ENCODE data around the gene LDHAL6A.

DNA sequence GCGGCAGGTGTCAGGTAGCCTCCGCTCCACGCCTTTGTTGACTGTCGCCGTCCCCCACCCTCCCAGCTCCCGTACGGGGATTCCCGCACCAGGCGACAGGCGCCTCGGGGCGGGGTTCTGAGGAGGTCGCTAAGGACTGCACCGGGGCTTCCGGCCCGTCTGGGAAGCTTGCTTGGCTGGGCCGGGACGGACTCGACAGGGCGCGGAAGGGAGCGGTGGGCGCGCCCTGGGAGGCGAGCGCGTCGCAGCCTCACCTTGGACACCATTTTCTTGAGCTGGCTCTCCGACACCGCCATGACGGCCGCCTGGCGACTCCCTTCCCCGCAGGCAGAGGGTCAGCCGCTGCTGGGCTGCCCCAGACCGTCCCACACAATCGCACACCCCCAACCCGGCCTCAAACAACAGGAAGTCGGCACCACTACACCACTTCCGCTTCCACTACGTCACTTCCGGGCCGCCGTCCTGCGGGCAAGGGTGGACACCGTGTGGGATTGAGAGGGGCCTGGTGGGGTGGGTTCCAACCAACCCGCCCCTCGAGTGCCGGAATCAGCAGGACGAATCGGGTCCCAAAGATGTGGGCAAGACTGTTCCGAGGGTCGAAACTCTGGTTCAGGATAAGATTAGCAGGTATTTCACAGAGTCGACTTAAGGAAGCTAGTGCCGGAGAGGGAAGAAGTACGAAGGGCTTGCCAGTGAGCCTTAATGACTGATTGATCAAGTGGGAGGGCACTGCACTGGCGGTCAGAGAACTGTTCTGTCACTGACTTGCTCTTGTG is 71.1 kb downstream of the LDHAL6A start, which contains the start of gene TSG101:
- TF ChIP-seq, protein P1, sequence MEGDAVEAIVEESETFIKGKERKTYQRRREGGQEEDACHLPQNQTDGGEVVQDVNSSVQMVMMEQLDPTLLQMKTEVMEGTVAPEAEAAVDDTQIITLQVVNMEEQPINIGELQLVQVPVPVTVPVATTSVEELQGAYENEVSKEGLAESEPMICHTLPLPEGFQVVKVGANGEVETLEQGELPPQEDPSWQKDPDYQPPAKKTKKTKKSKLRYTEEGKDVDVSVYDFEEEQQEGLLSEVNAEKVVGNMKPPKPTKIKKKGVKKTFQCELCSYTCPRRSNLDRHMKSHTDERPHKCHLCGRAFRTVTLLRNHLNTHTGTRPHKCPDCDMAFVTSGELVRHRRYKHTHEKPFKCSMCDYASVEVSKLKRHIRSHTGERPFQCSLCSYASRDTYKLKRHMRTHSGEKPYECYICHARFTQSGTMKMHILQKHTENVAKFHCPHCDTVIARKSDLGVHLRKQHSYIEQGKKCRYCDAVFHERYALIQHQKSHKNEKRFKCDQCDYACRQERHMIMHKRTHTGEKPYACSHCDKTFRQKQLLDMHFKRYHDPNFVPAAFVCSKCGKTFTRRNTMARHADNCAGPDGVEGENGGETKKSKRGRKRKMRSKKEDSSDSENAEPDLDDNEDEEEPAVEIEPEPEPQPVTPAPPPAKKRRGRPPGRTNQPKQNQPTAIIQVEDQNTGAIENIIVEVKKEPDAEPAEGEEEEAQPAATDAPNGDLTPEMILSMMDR (IDR thresholded peaks at IDR 0.05 in 2 of 3, conservative IDR thresholded peaks at IDR 0.05 in 1 of 3; ENCODE audit: borderline replicate concordance in 1 of 3, insufficient read depth in 1 of 3, low read depth in 2 of 3, low read length in 2 of 3) = no peak
- TF ChIP-seq EZH2 (IDR thresholded peaks at IDR 0.05) = no peak
- TF ChIP-seq, protein P2, sequence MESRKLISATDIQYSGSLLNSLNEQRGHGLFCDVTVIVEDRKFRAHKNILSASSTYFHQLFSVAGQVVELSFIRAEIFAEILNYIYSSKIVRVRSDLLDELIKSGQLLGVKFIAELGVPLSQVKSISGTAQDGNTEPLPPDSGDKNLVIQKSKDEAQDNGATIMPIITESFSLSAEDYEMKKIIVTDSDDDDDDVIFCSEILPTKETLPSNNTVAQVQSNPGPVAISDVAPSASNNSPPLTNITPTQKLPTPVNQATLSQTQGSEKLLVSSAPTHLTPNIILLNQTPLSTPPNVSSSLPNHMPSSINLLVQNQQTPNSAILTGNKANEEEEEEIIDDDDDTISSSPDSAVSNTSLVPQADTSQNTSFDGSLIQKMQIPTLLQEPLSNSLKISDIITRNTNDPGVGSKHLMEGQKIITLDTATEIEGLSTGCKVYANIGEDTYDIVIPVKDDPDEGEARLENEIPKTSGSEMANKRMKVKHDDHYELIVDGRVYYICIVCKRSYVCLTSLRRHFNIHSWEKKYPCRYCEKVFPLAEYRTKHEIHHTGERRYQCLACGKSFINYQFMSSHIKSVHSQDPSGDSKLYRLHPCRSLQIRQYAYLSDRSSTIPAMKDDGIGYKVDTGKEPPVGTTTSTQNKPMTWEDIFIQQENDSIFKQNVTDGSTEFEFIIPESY (IDR thresholded peaks at IDR 0.05; ENCODE audit: extremely low read depth, insufficient replicate concordance, low read length) = no peak
- peak; percentile 72 for TF ChIP-seq POLR2A (IDR thresholded peaks at IDR 0.05; ENCODE audit: borderline replicate concordance, extremely low read depth, insufficient read depth, insufficient read length)
- no peak for TF ChIP-seq EZH2phosphoT487 (IDR thresholded peaks at IDR 0.05; ENCODE audit: borderline replicate concordance)
- peak; percentile 96 for TF ChIP-seq POLR2AphosphoS5 (IDR thresholded peaks at IDR 0.05; ENCODE audit: low read depth, low read length)
- peak; percentile 79 for TF ChIP-seq EGR1 (IDR thresholded peaks at IDR 0.05; ENCODE audit: low read depth)
- TF ChIP-seq, protein P3, sequence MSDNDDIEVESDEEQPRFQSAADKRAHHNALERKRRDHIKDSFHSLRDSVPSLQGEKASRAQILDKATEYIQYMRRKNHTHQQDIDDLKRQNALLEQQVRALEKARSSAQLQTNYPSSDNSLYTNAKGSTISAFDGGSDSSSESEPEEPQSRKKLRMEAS (IDR thresholded peaks at IDR 0.05) = peak; percentile 88
- TF ChIP-seq YY1 (IDR thresholded peaks at IDR 0.05; ENCODE audit: extremely low read depth, insufficient replicate concordance, low read depth, low read length) = peak; percentile 53
- TF ChIP-seq CEBPB (IDR thresholded peaks at IDR 0.05; ENCODE audit: low read depth) = no peak
- TF ChIP-seq, protein P4, sequence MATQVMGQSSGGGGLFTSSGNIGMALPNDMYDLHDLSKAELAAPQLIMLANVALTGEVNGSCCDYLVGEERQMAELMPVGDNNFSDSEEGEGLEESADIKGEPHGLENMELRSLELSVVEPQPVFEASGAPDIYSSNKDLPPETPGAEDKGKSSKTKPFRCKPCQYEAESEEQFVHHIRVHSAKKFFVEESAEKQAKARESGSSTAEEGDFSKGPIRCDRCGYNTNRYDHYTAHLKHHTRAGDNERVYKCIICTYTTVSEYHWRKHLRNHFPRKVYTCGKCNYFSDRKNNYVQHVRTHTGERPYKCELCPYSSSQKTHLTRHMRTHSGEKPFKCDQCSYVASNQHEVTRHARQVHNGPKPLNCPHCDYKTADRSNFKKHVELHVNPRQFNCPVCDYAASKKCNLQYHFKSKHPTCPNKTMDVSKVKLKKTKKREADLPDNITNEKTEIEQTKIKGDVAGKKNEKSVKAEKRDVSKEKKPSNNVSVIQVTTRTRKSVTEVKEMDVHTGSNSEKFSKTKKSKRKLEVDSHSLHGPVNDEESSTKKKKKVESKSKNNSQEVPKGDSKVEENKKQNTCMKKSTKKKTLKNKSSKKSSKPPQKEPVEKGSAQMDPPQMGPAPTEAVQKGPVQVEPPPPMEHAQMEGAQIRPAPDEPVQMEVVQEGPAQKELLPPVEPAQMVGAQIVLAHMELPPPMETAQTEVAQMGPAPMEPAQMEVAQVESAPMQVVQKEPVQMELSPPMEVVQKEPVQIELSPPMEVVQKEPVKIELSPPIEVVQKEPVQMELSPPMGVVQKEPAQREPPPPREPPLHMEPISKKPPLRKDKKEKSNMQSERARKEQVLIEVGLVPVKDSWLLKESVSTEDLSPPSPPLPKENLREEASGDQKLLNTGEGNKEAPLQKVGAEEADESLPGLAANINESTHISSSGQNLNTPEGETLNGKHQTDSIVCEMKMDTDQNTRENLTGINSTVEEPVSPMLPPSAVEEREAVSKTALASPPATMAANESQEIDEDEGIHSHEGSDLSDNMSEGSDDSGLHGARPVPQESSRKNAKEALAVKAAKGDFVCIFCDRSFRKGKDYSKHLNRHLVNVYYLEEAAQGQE (IDR thresholded peaks at IDR 0.05; ENCODE audit: low read depth) = no peak
- peak; percentile 74 for TF ChIP-seq ZFX (IDR thresholded peaks at IDR 0.05)
